Mammary epithelial cell (primary cell): ENCODE measurements around the gene AMIGO1.

Experiments used
- CTCF ChIP-seq, 2 donors: IDR thresholded peaks in 1 of 2; conservative IDR thresholded peaks in 1 of 2; 2 replicates each; pipeline ENCODE4 v1.5.1; 2011 to 2012; ENCODE audit warnings: inconsistent platforms in 2 of 2, low read length in 2 of 2, mild to moderate bottlenecking in 2 of 2, control low read depth in 1 of 2, low read depth in 1 of 2; ENCODE audit not compliant: insufficient read depth in 1 of 2; ENCODE audit errors: extremely low read depth in 1 of 2
- EZH2 ChIP-seq: IDR thresholded peaks from 2 replicates; pipeline ENCODE4 v1.6.1; 2012; ENCODE audit warnings: low read length, inconsistent platforms, borderline replicate concordance

- TF ChIP-seq CTCF (conservative IDR thresholded peaks at IDR 0.05 in 1 of 2, IDR thresholded peaks at IDR 0.05 in 1 of 2; ENCODE audit: extremely low read depth in 1 of 2, insufficient read depth in 1 of 2, low read depth in 1 of 2, low read length in 2 of 2) (no peak), EZH2 (no peak)
These were observed 30.2 kb downstream of the AMIGO1 start for GRCh38 chr1:109479311-109479710.
